ENCODE data around the gene RNF182. TPM values are rescaled to one million over a fixed set of nuclear protein-coding genes. Genes with fewer than 3 reads are reported as not detected.
A peak's percentile ranks its signal among the peaks of the same experiment; 100 is the strongest.

RNF182 gene
- total RNA-seq, 1 donor = 3.3 TPM

GRCh38 chr6:13907614-13908215, 17.0 kb upstream of the RNF182 start:
- H3K4me1 ChIP-seq (ENCODE audit: insufficient read depth, low read length) = no peaks in the 10 kb centered on the region
- H3K4me3 ChIP-seq (ENCODE audit: insufficient read depth, low read length) = no peak overlapping the region
- no peak overlapping the region for H3K4me2 ChIP-seq (ENCODE audit: insufficient read depth, low read length)
- no peaks in the 10 kb centered on the region for H3K79me2 ChIP-seq (ENCODE audit: insufficient read depth, low read length)
- no peak for DNase-seq (ENCODE audit: insufficient read length, low spot score, missing footprints)
- H3K27ac ChIP-seq (ENCODE audit: low read depth, low read length) = no peak overlapping the region
- no peak for TF ChIP-seq CTCF (IDR thresholded peaks at IDR 0.05; ENCODE audit: extremely low read depth, low read depth, low read length)
- no peaks in the 10 kb centered on the region for H3K36me3 ChIP-seq (ENCODE audit: insufficient read depth, low read length)
- no peak overlapping the region for H2AFZ ChIP-seq (ENCODE audit: low read length)
- H4K20me1 ChIP-seq (ENCODE audit: insufficient read depth, low read length) = no peaks in the 10 kb centered on the region
- H3K27me3 ChIP-seq (ENCODE audit: insufficient read depth, low read length) = peaks cover 26% of the 10 kb centered on the region
- no peaks in the 10 kb centered on the region for H3K9me3 ChIP-seq (ENCODE audit: low read depth, low read length)

- peak; percentile 82 for TF ChIP-seq CTCF (IDR thresholded peaks at IDR 0.05; ENCODE audit: extremely low read depth, low read depth, low read length)
- H3K27me3 ChIP-seq (ENCODE audit: insufficient read depth, low read length) = peaks cover 20% of the 10 kb centered on the region
- peak; percentile 89 for DNase-seq (ENCODE audit: insufficient read length, low spot score, missing footprints)
- no peaks in the 10 kb centered on the region for H4K20me1 ChIP-seq (ENCODE audit: insufficient read depth, low read length)
- H3K4me1 ChIP-seq (ENCODE audit: insufficient read depth, low read length) = no peaks in the 10 kb centered on the region
- H2AFZ ChIP-seq (ENCODE audit: low read length) = no peak overlapping the region
- H3K27ac ChIP-seq (ENCODE audit: low read depth, low read length) = no peak overlapping the region
- H3K4me3 ChIP-seq (ENCODE audit: insufficient read depth, low read length) = no peak overlapping the region
- H3K9me3 ChIP-seq (ENCODE audit: low read depth, low read length) = no peaks in the 10 kb centered on the region
- no peak overlapping the region for H3K4me2 ChIP-seq (ENCODE audit: insufficient read depth, low read length)
- no peaks in the 10 kb centered on the region for H3K79me2 ChIP-seq (ENCODE audit: insufficient read depth, low read length)
- H3K36me3 ChIP-seq (ENCODE audit: insufficient read depth, low read length) = no peaks in the 10 kb centered on the region
Measured at GRCh38 chr6:13908955-13909381, 15.8 kb upstream of the RNF182 start.

GRCh38 chr6:13910443-13910842, 14.3 kb upstream of the RNF182 start:
- H3K27me3 ChIP-seq (ENCODE audit: insufficient read depth, low read length) = peaks cover 12% of the 10 kb centered on the region
- no peaks in the 10 kb centered on the region for H3K36me3 ChIP-seq (ENCODE audit: insufficient read depth, low read length)
- no peak for DNase-seq (ENCODE audit: insufficient read length, low spot score, missing footprints)
- H3K4me2 ChIP-seq (ENCODE audit: insufficient read depth, low read length) = no peak overlapping the region
- H3K4me1 ChIP-seq (ENCODE audit: insufficient read depth, low read length) = no peaks in the 10 kb centered on the region
- H3K4me3 ChIP-seq (ENCODE audit: insufficient read depth, low read length) = no peak overlapping the region
- no peak overlapping the region for H3K27ac ChIP-seq (ENCODE audit: low read depth, low read length)
- no peak for TF ChIP-seq CTCF (IDR thresholded peaks at IDR 0.05; ENCODE audit: extremely low read depth, low read depth, low read length)
- H4K20me1 ChIP-seq (ENCODE audit: insufficient read depth, low read length) = no peaks in the 10 kb centered on the region
- no peaks in the 10 kb centered on the region for H3K79me2 ChIP-seq (ENCODE audit: insufficient read depth, low read length)
- H2AFZ ChIP-seq (ENCODE audit: low read length) = no peak overlapping the region
- H3K9me3 ChIP-seq (ENCODE audit: low read depth, low read length) = no peaks in the 10 kb centered on the region

GRCh38 chr6:13911337-13911736, 13.4 kb upstream of the RNF182 start:
- H3K4me1 ChIP-seq (ENCODE audit: insufficient read depth, low read length) = no peaks in the 10 kb centered on the region
- no peaks in the 10 kb centered on the region for H3K36me3 ChIP-seq (ENCODE audit: insufficient read depth, low read length)
- peaks cover 15% of the 10 kb centered on the region for H3K27me3 ChIP-seq (ENCODE audit: insufficient read depth, low read length)
- H3K79me2 ChIP-seq (ENCODE audit: insufficient read depth, low read length) = no peaks in the 10 kb centered on the region
- H3K9me3 ChIP-seq (ENCODE audit: low read depth, low read length) = no peaks in the 10 kb centered on the region
- no peak overlapping the region for H3K27ac ChIP-seq (ENCODE audit: low read depth, low read length)
- no peak for DNase-seq (ENCODE audit: insufficient read length, low spot score, missing footprints)
- no peak overlapping the region for H3K4me2 ChIP-seq (ENCODE audit: insufficient read depth, low read length)
- no peak overlapping the region for H2AFZ ChIP-seq (ENCODE audit: low read length)
- no peak for TF ChIP-seq CTCF (IDR thresholded peaks at IDR 0.05; ENCODE audit: extremely low read depth, low read depth, low read length)
- H3K4me3 ChIP-seq (ENCODE audit: insufficient read depth, low read length) = no peak overlapping the region
- no peaks in the 10 kb centered on the region for H4K20me1 ChIP-seq (ENCODE audit: insufficient read depth, low read length)
